NCI-H1092 treated with DMSO at 0.1 percent for 48 hours (cell line): ENCODE results near the gene MAD1L1.
A peak's percentile ranks its signal among the peaks of the same experiment; 100 is the strongest.

Experiments used
- DNase-seq: peaks from one replicate; lab custom pipeline; 2025; lab: John Stamatoyannopoulos, UW

The MAD1L1 gene

GRCh38 chr7:2156756-2157472, 75.8 kb downstream of the MAD1L1 start:
- DNase-seq, result no peak

- DNase-seq, result no peak
Measured at GRCh38 chr7:2154831-2155230, 77.9 kb downstream of the MAD1L1 start.

DNA sequence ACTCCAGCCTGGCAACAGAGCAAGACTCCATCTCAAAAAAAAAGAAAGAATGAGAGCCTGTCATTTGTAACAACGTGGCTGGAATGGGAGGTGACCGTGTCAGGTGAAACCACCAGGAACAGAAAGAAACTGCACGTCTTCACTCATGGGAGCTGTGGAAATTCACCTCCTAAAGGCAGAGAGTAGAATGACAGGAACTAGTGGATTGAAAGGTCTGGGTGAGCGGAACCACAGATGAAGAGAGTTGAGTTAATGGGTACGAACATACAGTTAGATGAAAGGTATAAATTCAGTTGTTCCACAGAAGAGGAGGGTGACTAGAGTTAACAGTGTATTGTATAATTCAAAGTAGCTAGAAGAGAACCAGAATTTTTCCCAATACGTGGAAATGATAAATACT, 78.6 kb downstream of the MAD1L1 start:
- no peak for DNase-seq

- no peak for DNase-seq
Measured at GRCh38 chr7:2152646-2153045, 80.1 kb downstream of the MAD1L1 start.

DNA sequence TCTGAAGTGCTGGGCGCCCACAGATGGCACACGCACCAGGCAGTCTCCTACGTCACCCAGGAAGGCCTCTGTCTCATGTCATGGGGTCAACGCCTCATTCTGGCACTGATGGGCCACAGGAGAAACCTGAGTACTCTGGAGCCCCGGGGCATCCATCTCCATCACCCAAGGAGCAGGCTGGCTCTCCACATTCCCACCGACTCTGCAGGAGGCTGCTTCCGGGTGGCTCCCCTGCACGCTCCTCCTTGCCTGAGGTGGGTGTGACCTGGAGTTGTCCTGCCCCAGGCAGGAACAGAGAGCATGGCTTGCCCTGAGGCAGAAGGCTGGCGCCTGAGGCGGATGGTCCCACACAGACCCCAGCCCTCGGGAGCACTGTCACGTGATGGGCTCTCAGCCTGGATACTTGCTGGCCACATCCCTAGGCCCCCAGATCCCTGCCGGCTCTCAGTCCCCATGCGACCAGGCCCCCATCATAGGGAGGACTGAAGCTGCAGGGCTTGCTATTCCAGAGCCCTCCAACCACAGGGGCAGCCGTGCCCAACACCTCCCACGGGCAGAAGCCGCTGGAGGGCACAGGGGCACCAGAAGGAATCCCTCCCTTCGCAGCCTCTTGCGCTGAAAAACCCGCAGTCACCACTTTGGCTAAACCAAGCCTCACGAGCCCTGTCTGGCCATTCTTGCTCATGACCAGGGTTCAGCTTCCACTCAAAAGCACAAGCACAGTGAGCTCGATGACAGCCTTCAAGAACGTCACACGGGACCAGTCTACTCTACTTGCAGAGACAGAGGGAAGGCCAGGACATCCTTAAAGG, 80.7 kb downstream of the MAD1L1 start:
- no peak for DNase-seq

- DNase-seq, result peak; percentile 16
Measured at GRCh38 chr7:2151237-2151636, 81.5 kb downstream of the MAD1L1 start.

GRCh38 chr7:2150445-2150815, 82.3 kb downstream of the MAD1L1 start:
- no peak for DNase-seq

- no peak for DNase-seq
Measured at GRCh38 chr7:2149672-2150444, 82.9 kb downstream of the MAD1L1 start.

DNA sequence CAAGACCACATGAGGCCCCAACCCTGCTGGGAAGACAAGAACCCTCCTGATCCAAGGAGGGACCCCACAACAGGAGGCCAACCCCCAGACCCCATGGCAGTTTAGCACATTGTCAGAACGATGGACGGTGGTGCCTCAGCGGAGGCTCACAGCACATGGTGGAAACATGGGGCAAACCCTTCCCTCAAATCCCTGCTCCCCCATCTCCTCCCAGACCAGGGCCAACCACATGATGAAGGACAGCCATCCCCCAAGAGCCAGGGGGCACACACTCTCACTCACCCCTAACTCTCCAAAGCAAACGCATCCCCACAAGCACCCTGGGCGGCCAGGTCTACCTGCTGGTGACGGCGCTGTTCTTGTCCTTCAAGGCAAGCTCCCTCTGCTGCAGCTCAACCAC, 83.9 kb downstream of the MAD1L1 start:
- no peak for DNase-seq

DNA sequence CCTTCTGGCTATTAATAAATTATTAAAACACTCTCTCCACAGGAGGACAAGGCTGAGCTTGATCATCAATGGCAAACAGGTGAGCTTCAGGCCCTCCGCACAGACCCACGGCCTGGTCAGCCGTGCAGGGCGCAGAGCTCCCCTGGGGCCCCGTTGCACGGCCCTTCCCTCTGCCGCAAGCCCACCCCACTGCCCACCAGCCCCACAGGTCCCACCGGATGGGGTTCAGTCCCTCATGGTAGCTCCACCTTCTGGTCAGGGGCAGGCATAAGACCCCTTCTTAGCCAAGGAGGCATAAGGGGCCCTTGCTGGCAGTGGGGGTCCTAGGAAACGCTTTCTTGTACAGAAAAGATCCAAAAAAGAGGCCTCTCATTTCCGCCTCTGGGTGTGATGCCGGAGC, 84.6 kb downstream of the MAD1L1 start:
- DNase-seq, result no peak

GRCh38 chr7:2146676-2147472, 85.9 kb downstream of the MAD1L1 start:
- no peak for DNase-seq

- no peak for DNase-seq
Measured at GRCh38 chr7:2145835-2146580, 86.7 kb downstream of the MAD1L1 start.

- DNase-seq, result no peak
Measured at GRCh38 chr7:2144926-2145325, 87.8 kb downstream of the MAD1L1 start.

- DNase-seq, result peak; percentile 29
Measured at GRCh38 chr7:2143981-2144595, 88.7 kb downstream of the MAD1L1 start.

GRCh38 chr7:2143450-2143849, 89.3 kb downstream of the MAD1L1 start:
- no peak for DNase-seq

DNA sequence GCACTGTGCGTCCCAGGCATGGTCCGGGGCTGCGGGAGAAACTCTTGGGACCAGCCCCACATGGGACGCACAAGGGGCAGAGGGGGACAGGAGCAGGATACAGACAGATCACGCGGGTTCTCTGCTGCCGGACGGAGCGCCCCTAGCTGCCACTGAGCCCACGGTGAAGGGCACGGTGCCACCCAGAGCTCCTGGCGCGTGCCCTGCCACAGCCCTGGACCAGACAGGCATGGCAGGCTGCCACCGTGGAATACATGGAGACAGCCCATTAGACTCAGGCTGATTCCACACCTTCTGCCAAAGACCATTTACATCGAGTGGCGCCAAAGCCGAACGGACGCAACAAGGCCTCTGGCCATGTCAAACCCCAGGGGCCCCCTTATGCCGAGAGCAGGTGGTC, 90.4 kb downstream of the MAD1L1 start:
- no peak for DNase-seq

DNA sequence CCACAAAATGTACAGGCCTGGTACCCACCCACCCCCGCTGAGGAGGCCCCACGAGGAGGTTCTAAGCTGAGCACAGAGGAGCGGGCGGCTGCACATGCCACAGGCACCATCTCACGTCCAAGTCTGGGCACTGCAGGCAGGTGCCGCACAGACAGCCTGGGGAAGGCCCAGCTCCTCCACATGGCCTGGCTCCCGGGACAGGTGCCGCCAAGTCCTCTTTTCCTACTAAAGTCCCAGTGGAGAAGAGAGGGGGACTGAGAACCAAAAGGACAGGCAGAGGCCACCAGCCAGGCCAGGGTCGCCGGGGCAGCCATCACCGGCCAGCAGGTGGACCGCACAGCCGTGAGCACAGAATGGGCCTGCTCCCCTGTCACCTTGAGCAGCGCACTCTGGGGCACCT, 91.1 kb downstream of the MAD1L1 start:
- no peak for DNase-seq

DNA sequence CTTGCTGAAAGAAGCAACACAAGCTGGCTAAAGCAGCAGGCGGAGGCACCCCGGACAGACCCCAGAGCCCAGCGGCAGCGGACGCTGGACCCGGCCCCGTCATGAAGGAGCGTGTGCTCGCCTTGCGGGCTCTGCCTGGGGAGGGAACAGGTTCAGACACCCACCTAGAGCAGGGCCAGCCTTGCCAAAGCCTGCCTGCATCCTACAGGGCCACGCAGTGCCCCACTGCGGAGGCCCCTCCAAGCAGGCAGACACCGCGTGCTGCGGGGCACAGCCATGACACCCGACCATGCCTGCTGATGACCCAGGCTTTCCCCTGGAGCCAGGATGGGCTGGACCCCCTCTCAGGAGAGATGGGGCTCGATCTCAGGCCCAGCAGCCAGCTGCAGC, 91.7 kb downstream of the MAD1L1 start:
- no peak for DNase-seq

GRCh38 chr7:2140216-2141020, 92.3 kb downstream of the MAD1L1 start:
- no peak for DNase-seq
